ENCODE data around the gene PEX3.

The PEX3 gene

GRCh38 chr6:143528164-143528811, 77.7 kb downstream of the PEX3 start:
- DNase-seq (ENCODE audit: extremely low spot score) = peak; percentile 39
- POLR2A ChIA-PET = no interaction called here
- TF ChIP-seq, protein P1, sequence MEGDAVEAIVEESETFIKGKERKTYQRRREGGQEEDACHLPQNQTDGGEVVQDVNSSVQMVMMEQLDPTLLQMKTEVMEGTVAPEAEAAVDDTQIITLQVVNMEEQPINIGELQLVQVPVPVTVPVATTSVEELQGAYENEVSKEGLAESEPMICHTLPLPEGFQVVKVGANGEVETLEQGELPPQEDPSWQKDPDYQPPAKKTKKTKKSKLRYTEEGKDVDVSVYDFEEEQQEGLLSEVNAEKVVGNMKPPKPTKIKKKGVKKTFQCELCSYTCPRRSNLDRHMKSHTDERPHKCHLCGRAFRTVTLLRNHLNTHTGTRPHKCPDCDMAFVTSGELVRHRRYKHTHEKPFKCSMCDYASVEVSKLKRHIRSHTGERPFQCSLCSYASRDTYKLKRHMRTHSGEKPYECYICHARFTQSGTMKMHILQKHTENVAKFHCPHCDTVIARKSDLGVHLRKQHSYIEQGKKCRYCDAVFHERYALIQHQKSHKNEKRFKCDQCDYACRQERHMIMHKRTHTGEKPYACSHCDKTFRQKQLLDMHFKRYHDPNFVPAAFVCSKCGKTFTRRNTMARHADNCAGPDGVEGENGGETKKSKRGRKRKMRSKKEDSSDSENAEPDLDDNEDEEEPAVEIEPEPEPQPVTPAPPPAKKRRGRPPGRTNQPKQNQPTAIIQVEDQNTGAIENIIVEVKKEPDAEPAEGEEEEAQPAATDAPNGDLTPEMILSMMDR (IDR thresholded peaks at IDR 0.05; ENCODE audit: control extremely low read depth, extremely low read depth, low read depth, missing control alignments) = no peak
- CTCF ChIA-PET = interaction anchor here (1.2 to 3.7 kb wide), 4 partner anchors 8 to 48 kb away, joined by 3 to 11 read pairs (median 6); no protein-coding TSS in a partner anchor

GRCh38 chr6:143529095-143529494, 78.5 kb downstream of the PEX3 start:
- TF ChIP-seq, protein P1 (IDR thresholded peaks at IDR 0.05; ENCODE audit: control extremely low read depth, extremely low read depth, low read depth, missing control alignments) = no peak
- DNase-seq (ENCODE audit: extremely low spot score) = no peak
- POLR2A ChIA-PET = no interaction called here
- CTCF ChIA-PET = interaction anchor here (1.1 to 3.7 kb wide), 4 partner anchors 9 to 16 kb away, joined by 3 to 11 read pairs (median 6); no protein-coding TSS in a partner anchor

DNA sequence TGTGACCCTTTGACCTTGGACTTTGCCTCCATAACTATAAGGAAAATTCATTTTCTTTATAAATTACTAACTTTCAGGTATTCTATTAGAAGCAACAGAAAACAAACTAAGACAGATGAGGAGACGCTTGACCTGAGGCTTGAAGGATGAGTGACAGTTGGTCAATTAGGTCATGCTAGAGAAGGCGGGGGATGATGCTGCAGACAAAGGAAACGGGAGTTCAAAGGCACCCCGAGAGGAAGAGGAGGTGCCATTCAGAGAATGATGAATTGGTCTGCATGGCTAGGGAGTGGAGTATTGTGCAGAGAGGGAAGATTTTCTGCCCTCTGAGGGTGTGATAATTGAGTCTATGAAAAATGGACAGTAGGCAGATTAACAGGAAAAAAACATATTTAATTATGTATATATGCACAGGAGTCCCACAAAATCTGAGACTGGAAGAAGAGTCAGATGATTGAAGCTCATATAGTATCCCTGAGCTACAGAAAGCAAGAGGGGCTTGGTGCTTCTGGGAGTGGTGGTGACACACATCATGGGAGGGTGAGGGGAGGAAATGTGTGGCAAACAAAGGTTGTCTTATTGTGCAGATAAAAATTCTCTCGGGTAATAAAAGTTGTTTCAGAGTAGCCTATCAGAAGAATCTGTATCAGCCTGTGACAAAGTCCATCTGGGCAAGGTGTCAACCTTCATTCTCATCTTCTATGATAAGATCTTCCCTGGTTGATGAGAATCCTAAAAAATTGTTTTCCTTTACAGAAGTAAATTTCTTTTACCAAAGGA, 81.3 kb downstream of the PEX3 start:
- POLR2A ChIA-PET = no interaction called here
- TF ChIP-seq, protein P1 (IDR thresholded peaks at IDR 0.05; ENCODE audit: control extremely low read depth, extremely low read depth, low read depth, missing control alignments) = no peak
- CTCF ChIA-PET = interaction anchor here (1.3 to 3.7 kb wide), 2 partner anchors 10 to 19 kb away, joined by 6 to 11 read pairs; no protein-coding TSS in a partner anchor
- no peak for DNase-seq (ENCODE audit: extremely low spot score)

DNA sequence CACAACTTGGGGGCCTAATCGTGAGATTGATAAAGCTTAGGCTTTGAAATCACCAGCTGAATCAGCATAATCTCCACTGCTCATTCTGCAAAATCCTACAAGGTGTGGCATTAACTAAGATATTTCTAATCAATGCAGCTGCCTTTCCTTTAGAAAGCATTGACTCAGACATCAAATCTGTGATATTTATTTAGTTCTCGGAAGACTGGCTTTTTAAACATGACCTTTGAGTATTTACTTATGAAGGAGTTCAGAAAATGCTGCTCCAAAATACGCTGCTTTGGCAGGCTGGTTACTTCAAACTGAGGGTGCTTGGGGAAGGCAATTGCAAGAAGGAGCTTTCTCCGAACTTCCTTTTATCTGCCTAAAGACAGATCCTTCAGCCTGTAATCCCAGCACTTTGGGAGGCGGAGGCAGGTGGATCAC, 84.6 kb downstream of the PEX3 start:
- DNase-seq (ENCODE audit: extremely low spot score) = no peak
- TF ChIP-seq, protein P1 (IDR thresholded peaks at IDR 0.05; ENCODE audit: control extremely low read depth, extremely low read depth, low read depth, missing control alignments) = no peak
- CTCF ChIA-PET = interaction anchor here (0.8 to 2.7 kb wide), 9 partner anchors 8 to 478 kb away, joined by 3 to 15 read pairs (median 4); partner anchors contain the start of gene FUCA2
- POLR2A ChIA-PET = no interaction called here

DNA sequence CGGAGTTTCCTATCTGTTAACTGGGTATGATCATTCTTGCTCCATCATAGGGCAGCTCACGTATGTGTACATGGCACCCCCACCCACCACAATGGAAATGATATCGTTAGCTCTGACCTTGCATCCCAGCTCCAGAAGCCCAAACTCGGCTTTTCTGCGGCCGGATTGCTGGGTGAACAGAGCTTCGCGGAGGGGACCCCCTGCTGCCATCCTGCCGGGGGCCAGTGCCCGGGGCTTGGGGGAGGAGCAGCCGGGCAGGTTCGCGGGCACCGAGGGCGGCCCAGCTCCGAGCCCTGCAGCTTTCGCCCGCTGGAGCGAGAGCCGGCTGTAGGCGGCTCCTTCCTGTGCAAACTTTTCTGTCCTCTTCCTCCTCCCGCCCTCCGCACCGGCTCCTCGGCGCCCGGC, 85.9 kb downstream of the PEX3 start:
- TF ChIP-seq, protein P1 (IDR thresholded peaks at IDR 0.05; ENCODE audit: control extremely low read depth, extremely low read depth, low read depth, missing control alignments) = no peak
- ChIA-PET CTCF (interaction anchor here (0.6 to 1.5 kb wide), 5 partner anchors 10 to 34 kb away, joined by 3 to 7 read pairs (median 3); no protein-coding TSS in a partner anchor), POLR2A (no interaction called here)
- peak; percentile 59 for DNase-seq (ENCODE audit: extremely low spot score)

GRCh38 chr6:143536866-143537691, 86.5 kb downstream of the PEX3 start:
- CTCF ChIA-PET = interaction anchor here (0.6 to 2.4 kb wide), 8 partner anchors 8 to 33 kb away, joined by 3 to 8 read pairs (median 4); no protein-coding TSS in a partner anchor
- TF ChIP-seq, protein P1 (IDR thresholded peaks at IDR 0.05; ENCODE audit: control extremely low read depth, extremely low read depth, low read depth, missing control alignments) = peak; percentile 52
- DNase-seq (ENCODE audit: extremely low spot score) = peak; percentile 58
- POLR2A ChIA-PET = no interaction called here
